Neural cell (in vitro differentiated cells): ENCODE results near the gene CYP4B1. TPM values are rescaled to one million over a fixed set of nuclear protein-coding genes. Genes with fewer than 3 reads are reported as not detected.

ENCODE experiments used
- H2AFZ ChIP-seq: fragments of 200-600, 300-800 bp; sonication (generic), shearing (Covaris generic); 2 replicates; pipeline ENCODE4 v1.6.0; 2014; ENCODE audit warnings: low read depth, mild to moderate bottlenecking, antibody characterized with exemption, low read length, moderate library complexity
- H3F3A ChIP-seq: fragments of 200-600 bp; shearing (Covaris generic); 2 replicates; pipeline ENCODE4 v1.6.1; 2016; ENCODE audit warnings: mild to moderate bottlenecking, moderate library complexity, mixed read lengths, antibody characterized with exemption, low read length; ENCODE audit not compliant: insufficient read depth, poor library complexity, severe bottlenecking
- H3K27ac ChIP-seq: fragments of 200-600, 300-800 bp; sonication (generic), shearing (Covaris generic); 2 replicates; pipeline ENCODE4 v1.5.1; 2014; ENCODE audit warnings: mild to moderate bottlenecking, low read length, moderate library complexity
- H3K27me3 ChIP-seq: fragments of 300-800, 200-600 bp; sonication (generic), shearing (Covaris generic); 2 replicates; pipeline ENCODE4 v1.6.0; 2014; ENCODE audit warnings: mild to moderate bottlenecking, low read depth, low read length, moderate library complexity; ENCODE audit not compliant: insufficient read depth
- H3K36me3 ChIP-seq: fragments of 300-800, 200-600 bp; sonication (generic), shearing (Covaris generic); 2 replicates; pipeline ENCODE4 v1.5.1; 2014; ENCODE audit warnings: mild to moderate bottlenecking, antibody characterized with exemption, low read length, moderate library complexity; ENCODE audit not compliant: insufficient read depth
- H3K4me2 ChIP-seq: fragments of 300-800, 200-600 bp; sonication (generic), shearing (Covaris generic); 2 replicates; pipeline ENCODE4 v1.6.0; 2014; ENCODE audit warnings: mild to moderate bottlenecking, low read length
- H3K4me3 ChIP-seq: fragments of 300-800, 200-600 bp; sonication (generic), shearing (Covaris generic); 2 replicates; pipeline ENCODE4 v1.5.1; 2014; ENCODE audit warnings: mild to moderate bottlenecking, low read length, moderate library complexity
- H3K79me2 ChIP-seq: fragments of 200-600 bp; shearing (Covaris generic); replicated peaks from 2 replicates; pipeline ENCODE4 v1.6.0; 2014; ENCODE audit warnings: mild to moderate bottlenecking, low read length, moderate library complexity; ENCODE audit not compliant: insufficient read depth
- H3K9ac ChIP-seq: fragments of 300-800, 200-600 bp; sonication (generic), shearing (Covaris generic); 2 replicates; pipeline ENCODE4 v1.6.1; 2016; ENCODE audit warnings: mild to moderate bottlenecking, low read length, mixed read lengths
- H3K9me2 ChIP-seq: fragments of 200-600 bp; shearing (Covaris generic); 2 replicates; pipeline ENCODE4 v1.6.1; 2016; ENCODE audit warnings: mild to moderate bottlenecking, low read length, mixed read lengths; ENCODE audit not compliant: insufficient read depth
- H3K9me3 ChIP-seq: fragments of 200-600, 300-800 bp; sonication (generic), shearing (Covaris generic); 2 replicates; pipeline ENCODE4 v1.6.1; 2016; ENCODE audit warnings: mild to moderate bottlenecking, mixed run types, low read length, moderate library complexity, mixed read lengths
- H4K20me1 ChIP-seq: fragments of 200-600 bp; shearing (Covaris generic); 2 replicates; pipeline ENCODE4 v1.6.1; 2016; ENCODE audit warnings: mild to moderate bottlenecking, mixed run types; ENCODE audit not compliant: insufficient read depth
- CTCF ChIP-seq: fragments of 450-650 bp; IDR thresholded peaks from 2 replicates; pipeline ENCODE4 v1.5.1; 2014; ENCODE audit warnings: antibody characterized with exemption, mild to moderate bottlenecking, moderate library complexity; ENCODE audit not compliant: poor library complexity, severe bottlenecking
- EP300 ChIP-seq: fragments of 450-650 bp; conservative IDR thresholded peaks from 2 replicates; pipeline ENCODE4 v1.6.1; 2014; ENCODE audit warnings: antibody characterized with exemption, mild to moderate bottlenecking, moderate library complexity; ENCODE audit not compliant: poor library complexity, severe bottlenecking
- EZH2 ChIP-seq: fragments of 200-600, 300-800 bp; shearing (Covaris generic), sonication (generic); IDR thresholded peaks from 2 replicates; pipeline ENCODE4 v1.6.1; 2014; ENCODE audit warnings: antibody characterized with exemption, low read length, borderline replicate concordance, mild to moderate bottlenecking; ENCODE audit not compliant: insufficient read depth, poor library complexity, severe bottlenecking
- MXI1 ChIP-seq: fragments of 450-650 bp; conservative IDR thresholded peaks from 2 replicates; pipeline ENCODE4 v1.6.1; 2014; ENCODE audit warnings: antibody characterized with exemption, mild to moderate bottlenecking; ENCODE audit not compliant: poor library complexity, severe bottlenecking
- POLR2AphosphoS5 ChIP-seq: IDR thresholded peaks from 2 replicates; pipeline ENCODE4 v1.6.1; 2012
- RAD21 ChIP-seq: fragments of 450-650 bp; conservative IDR thresholded peaks from 2 replicates; pipeline ENCODE4 v1.6.1; 2014; ENCODE audit warnings: antibody characterized with exemption, mild to moderate bottlenecking, moderate library complexity
- REST ChIP-seq: IDR thresholded peaks from 2 replicates; pipeline ENCODE4 v1.6.1; 2012; ENCODE audit warnings: borderline replicate concordance
- SMC3 ChIP-seq: fragments of 450-650 bp; conservative IDR thresholded peaks from 2 replicates; pipeline ENCODE4 v1.6.1; 2014; ENCODE audit warnings: antibody characterized with exemption, mild to moderate bottlenecking, moderate library complexity; ENCODE audit not compliant: poor library complexity
- TAF1 ChIP-seq: IDR thresholded peaks from 2 replicates; pipeline ENCODE4 v1.6.1; 2012; ENCODE audit warnings: low read depth
- polyA plus RNA-seq: library from polyadenylated mRNA; depleted of rRNA; stranded (reverse); fragments of >200 nt; gene quantifications from 2 replicates; pipeline ENCODE4 v1.2.3, GENCODE V29; 2014

CYP4B1 gene
- polyA plus RNA-seq, 1 donor from 2014 or later, result not detected

GRCh38 chr1:46815133-46815532, 16.3 kb downstream of the CYP4B1 start:
- H3F3A ChIP-seq, result no peaks in the 10 kb centered on the region
- TF ChIP-seq MXI1, result no peak
- no peak for TF ChIP-seq EZH2
- TF ChIP-seq TAF1, result no peak
- TF ChIP-seq POLR2AphosphoS5, result no peak
- no peak for TF ChIP-seq SMC3
- TF ChIP-seq RAD21, result no peak
- no peak for TF ChIP-seq CTCF
- TF ChIP-seq EP300, result no peak
- no peak for TF ChIP-seq REST
- no peaks in the 10 kb centered on the region for H4K20me1 ChIP-seq
- no peaks in the 10 kb centered on the region for H3K79me2 ChIP-seq
- no peaks in the 10 kb centered on the region for H3K36me3 ChIP-seq
- no peak overlapping the region for H3K9ac ChIP-seq
- H3K9me3 ChIP-seq, result no peaks in the 10 kb centered on the region
- H3K4me3 ChIP-seq, result no peak overlapping the region
- no peaks in the 10 kb centered on the region for H3K9me2 ChIP-seq
- H3K27ac ChIP-seq, result no peak overlapping the region
- no peaks in the 10 kb centered on the region for H3K27me3 ChIP-seq
- no peak overlapping the region for H2AFZ ChIP-seq
- no peak overlapping the region for H3K4me2 ChIP-seq

- H2AFZ ChIP-seq, result no peak overlapping the region
- no peaks in the 10 kb centered on the region for H4K20me1 ChIP-seq
- no peaks in the 10 kb centered on the region for H3K79me2 ChIP-seq
- no peaks in the 10 kb centered on the region for H3K36me3 ChIP-seq
- H3K9me2 ChIP-seq, result no peaks in the 10 kb centered on the region
- no peak overlapping the region for H3K4me3 ChIP-seq
- H3K27me3 ChIP-seq, result no peaks in the 10 kb centered on the region
- no peak overlapping the region for H3K27ac ChIP-seq
- H3K9ac ChIP-seq, result no peak overlapping the region
- H3K4me2 ChIP-seq, result no peak overlapping the region
- H3K9me3 ChIP-seq, result no peaks in the 10 kb centered on the region
- TF ChIP-seq EP300 (no peak), POLR2AphosphoS5 (no peak), CTCF (no peak)
- H3F3A ChIP-seq, result no peaks in the 10 kb centered on the region
Observed at GRCh38 chr1:46816930-46817329, 18.1 kb downstream of the CYP4B1 start.
